ENCODE measurements around the gene MCU.

- TF ChIP-seq, protein P1, sequence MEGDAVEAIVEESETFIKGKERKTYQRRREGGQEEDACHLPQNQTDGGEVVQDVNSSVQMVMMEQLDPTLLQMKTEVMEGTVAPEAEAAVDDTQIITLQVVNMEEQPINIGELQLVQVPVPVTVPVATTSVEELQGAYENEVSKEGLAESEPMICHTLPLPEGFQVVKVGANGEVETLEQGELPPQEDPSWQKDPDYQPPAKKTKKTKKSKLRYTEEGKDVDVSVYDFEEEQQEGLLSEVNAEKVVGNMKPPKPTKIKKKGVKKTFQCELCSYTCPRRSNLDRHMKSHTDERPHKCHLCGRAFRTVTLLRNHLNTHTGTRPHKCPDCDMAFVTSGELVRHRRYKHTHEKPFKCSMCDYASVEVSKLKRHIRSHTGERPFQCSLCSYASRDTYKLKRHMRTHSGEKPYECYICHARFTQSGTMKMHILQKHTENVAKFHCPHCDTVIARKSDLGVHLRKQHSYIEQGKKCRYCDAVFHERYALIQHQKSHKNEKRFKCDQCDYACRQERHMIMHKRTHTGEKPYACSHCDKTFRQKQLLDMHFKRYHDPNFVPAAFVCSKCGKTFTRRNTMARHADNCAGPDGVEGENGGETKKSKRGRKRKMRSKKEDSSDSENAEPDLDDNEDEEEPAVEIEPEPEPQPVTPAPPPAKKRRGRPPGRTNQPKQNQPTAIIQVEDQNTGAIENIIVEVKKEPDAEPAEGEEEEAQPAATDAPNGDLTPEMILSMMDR (IDR thresholded peaks at IDR 0.05 in 8 of 11, conservative IDR thresholded peaks at IDR 0.05 in 3 of 11), result no peak
- TF ChIP-seq POLR2A (IDR thresholded peaks at IDR 0.05), result no peak
- no peak for TF ChIP-seq POLR2AphosphoS5 (IDR thresholded peaks at IDR 0.05)
These were observed 124.6 kb downstream of the MCU start for GRCh38 chr10:72816565-72816964.

Measured in spleen (tissue), 7 donors.